ENCODE data around the gene PFDN4.

- no peak for TF ChIP-seq POLR2A (IDR thresholded peaks at IDR 0.05; ENCODE audit: low read length)
- TF ChIP-seq GATA1 (IDR thresholded peaks at IDR 0.05; ENCODE audit: low read depth, low read length) = no peak
Measured at GRCh38 chr20:54200487-54201267, 7.2 kb upstream of the PFDN4 start.

Measured in erythroblast (primary cell).